Globus pallidus (tissue), 1 donor: ENCODE data around the gene KRTAP4-4.

Source experiments
- DNase-seq: peaks from one replicate; pipeline ENCODE4 v3.0.0-alpha.2; 2015; ENCODE audit warnings: low spot score

The KRTAP4-4 gene

GRCh38 chr17:41111151-41111885, 49.2 kb downstream of the KRTAP4-4 start:
- DNase-seq: no peak
